Body of pancreas (tissue), 4 donors: ENCODE data around the gene CCR2.

ENCODE experiments used
- CTCF ChIP-seq, 7 experiments: fragments of 450-650 bp in 4 of 7; fragments of 200-600 bp in 3 of 7; sonication (generic) in 3 of 7; IDR thresholded peaks; one replicate each; pipeline ENCODE4 v1.5.1; 2016 to 2019; ENCODE audit warnings: antibody characterized with exemption in 7 of 7
- POLR2A ChIP-seq, 3 donors: fragments of 450-650 bp; IDR thresholded peaks; one replicate each; pipeline ENCODE4 v1.6.1; 2016; ENCODE audit warnings: antibody characterized with exemption in 3 of 3, mild to moderate bottlenecking in 2 of 3

GRCh38 chr3:46393554-46394434 is 39.9 kb downstream of the CCR2 start:
- TF ChIP-seq CTCF (IDR thresholded peaks at IDR 0.05) (no peak), POLR2A (IDR thresholded peaks at IDR 0.05) (no peak)
